Omental fat pad (tissue), 4 donors: Measurements from ENCODE around the gene GRHL3. TPM values are rescaled to one million over a fixed set of nuclear protein-coding genes. Genes with fewer than 3 reads are reported as not detected.
A peak's percentile ranks its signal among the peaks of the same experiment; 100 is the strongest.
"Not testable (repeated sequence)": the region's sequence is repeated elsewhere in the genome, so short reads cannot be mapped to it uniquely, and the experiment has no call there.

ENCODE experiments used
- ATAC-seq: fragments of 150-250 bp; one replicate; pipeline ENCODE4 v1.9.1; 2016; ENCODE audit warnings: mild to moderate bottlenecking, moderate library complexity; ENCODE audit not compliant: low FRiP score
- DNase-seq: peaks from one replicate; pipeline ENCODE4 v3.0.0-alpha.2; 2019; ENCODE audit warnings: low spot score
- total RNA-seq, 4 donors: library from RNA; depleted of rRNA; stranded (reverse); fragments of >200 nt; gene quantifications; one replicate each; pipeline ENCODE4 v1.1.0, GENCODE V29; 2016
- TF ChIP-seq, protein P1 (sequence below), 3 donors: fragments of 450-650 bp; IDR thresholded peaks; one replicate each; pipeline ENCODE4 v1.5.1; 2016 to 2017; ENCODE audit warnings: antibody characterized with exemption in 3 of 3, mild to moderate bottlenecking in 3 of 3, moderate library complexity in 2 of 3

The GRHL3 gene
- total RNA-seq = 1 to 10 TPM in 1 of 4 donors, under 1 TPM in 3; 0.44 to 3.3 (median 0.66) TPM

DNA sequence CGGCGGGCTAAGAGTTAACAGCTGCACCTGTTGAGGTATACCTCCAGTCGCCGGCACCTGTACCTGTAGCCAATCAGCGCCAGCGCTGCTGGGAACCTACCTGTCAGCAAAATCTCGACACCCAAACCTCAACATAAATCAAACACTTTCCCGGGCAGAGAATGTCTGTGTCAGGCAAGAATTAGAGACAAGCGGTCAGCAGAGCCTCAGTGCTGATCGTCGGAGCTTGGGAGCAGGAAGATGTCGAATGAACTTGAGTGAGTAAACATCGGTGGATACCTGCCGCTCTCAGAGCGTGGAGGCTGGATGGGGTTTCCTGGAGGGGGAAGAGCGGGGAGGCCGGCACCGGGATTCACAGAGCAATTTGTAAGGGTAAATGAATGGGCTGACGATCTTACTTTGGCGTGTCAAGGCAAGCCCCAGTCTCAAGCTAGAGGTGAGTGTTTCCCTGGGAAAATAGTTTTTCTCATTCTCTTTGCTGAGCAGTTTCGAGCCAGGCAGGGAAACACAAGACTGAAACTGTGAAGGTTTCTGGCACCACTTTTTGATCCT is at the start of gene GRHL3:
Gene GRHL3 (plus strand): TSS at position 46 of the 552 bp plus-strand sequence. CDS start 195 bp downstream, at position 241.
- TF ChIP-seq, protein P1, sequence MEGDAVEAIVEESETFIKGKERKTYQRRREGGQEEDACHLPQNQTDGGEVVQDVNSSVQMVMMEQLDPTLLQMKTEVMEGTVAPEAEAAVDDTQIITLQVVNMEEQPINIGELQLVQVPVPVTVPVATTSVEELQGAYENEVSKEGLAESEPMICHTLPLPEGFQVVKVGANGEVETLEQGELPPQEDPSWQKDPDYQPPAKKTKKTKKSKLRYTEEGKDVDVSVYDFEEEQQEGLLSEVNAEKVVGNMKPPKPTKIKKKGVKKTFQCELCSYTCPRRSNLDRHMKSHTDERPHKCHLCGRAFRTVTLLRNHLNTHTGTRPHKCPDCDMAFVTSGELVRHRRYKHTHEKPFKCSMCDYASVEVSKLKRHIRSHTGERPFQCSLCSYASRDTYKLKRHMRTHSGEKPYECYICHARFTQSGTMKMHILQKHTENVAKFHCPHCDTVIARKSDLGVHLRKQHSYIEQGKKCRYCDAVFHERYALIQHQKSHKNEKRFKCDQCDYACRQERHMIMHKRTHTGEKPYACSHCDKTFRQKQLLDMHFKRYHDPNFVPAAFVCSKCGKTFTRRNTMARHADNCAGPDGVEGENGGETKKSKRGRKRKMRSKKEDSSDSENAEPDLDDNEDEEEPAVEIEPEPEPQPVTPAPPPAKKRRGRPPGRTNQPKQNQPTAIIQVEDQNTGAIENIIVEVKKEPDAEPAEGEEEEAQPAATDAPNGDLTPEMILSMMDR (IDR thresholded peaks at IDR 0.05) = no peak
- ATAC-seq = peak; percentile 37
- DNase-seq = no peak

DNA sequence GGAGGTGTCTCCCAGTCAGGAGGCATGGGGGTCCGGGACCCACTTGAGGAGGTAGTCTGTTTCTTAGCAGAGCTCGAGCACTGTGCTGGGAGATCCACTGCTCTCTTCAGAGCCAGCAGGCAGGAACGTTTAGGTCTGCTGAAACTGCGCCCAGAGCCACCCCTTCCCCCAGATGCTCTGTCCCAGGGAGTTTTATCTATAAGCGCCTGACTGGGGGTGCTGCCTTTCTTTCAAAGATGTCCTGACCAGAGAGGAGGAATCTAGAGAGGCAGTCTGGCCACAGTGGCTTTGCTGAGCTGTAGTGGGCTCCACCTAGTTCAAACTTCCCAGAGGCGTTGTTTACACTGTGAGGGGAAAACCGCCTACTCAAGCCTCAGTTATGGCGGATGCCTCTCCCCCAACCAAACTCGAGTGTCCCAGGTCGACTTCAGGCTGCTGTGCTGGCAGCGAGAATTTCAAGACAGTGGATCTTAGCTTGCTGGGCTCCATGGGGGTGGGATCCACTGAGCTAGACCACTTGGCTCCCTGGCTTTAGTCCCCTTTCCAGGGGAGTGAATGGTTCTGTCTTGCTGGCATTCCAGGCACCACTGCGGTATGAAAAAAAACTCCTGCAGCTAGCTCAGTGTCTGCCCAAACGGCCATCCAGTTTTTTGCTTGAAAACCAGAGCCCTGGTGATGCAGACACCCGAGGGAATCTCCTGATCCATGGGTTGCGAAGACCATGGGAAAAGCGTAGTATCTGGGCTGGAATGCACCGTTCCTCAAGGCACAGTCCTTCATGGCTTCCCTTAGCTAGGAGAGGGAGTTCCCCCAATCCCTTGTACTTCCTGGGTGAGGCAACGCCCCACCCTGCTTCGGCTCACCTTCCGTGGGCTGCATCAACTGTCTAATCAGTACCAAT is 44.7 kb upstream of the GRHL3 start:
- not testable (repeated sequence) for DNase-seq, ATAC-seq

DNA sequence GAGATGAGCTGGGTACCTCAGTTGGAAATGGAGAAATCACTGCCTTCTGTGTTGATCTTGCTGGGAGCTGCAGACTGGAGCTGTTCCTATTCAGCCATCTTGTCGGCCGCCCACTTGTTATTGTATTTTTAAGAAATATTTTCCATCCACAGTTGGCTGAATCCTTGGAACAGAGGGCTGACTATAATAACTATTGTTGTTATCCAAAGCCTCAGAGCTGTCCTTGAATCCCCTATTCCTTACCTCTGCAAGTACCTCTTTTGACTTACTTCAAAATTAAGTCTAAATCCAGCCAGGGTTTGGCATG is 44.1 kb upstream of the GRHL3 start:
- ATAC-seq (no peak), DNase-seq (no peak)
- TF ChIP-seq, protein P1 (IDR thresholded peaks at IDR 0.05) = no peak

DNA sequence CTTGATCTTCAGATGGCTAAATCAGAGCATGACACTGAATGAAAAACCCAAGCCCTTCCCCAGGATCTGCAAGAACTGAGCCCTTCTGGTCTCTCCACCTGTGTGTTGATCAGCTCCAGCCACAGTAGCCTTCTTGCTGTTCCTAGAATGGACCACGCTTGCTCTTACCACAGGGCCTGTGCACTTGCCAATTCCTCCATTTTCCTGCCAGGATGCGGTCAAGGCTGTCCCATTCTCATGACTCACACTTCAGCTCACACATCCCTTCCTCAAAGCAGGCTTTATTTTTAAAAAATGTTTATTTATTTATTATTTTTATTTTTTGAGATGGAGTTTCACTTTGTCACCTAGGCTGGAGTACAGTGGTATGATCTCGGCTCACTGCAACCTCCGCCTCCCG is 43.6 kb upstream of the GRHL3 start:
- TF ChIP-seq, protein P1 (IDR thresholded peaks at IDR 0.05) = no peak
- DNase-seq = no peak
- no peak for ATAC-seq

DNA sequence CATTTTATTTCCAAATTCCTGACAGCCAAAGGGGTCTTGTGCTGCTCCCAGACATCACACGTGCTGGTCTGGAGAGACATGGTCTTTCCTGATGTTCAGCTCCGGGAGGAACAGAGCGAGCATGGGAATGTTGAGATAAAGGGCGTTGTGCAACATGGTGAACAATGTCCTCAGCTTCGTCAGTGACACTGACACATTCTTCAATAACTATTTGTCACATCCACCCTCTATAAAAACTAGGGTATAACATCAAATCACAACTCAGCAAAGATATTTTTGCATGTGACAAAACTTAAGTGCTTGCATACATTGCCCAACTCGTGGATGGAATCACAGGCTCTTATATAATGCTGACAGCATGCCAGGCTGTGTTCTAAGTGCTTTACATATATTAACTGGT is 42.4 kb upstream of the GRHL3 start:
- ATAC-seq (no peak), DNase-seq (no peak)
- TF ChIP-seq, protein P1 (IDR thresholded peaks at IDR 0.05) = no peak

DNA sequence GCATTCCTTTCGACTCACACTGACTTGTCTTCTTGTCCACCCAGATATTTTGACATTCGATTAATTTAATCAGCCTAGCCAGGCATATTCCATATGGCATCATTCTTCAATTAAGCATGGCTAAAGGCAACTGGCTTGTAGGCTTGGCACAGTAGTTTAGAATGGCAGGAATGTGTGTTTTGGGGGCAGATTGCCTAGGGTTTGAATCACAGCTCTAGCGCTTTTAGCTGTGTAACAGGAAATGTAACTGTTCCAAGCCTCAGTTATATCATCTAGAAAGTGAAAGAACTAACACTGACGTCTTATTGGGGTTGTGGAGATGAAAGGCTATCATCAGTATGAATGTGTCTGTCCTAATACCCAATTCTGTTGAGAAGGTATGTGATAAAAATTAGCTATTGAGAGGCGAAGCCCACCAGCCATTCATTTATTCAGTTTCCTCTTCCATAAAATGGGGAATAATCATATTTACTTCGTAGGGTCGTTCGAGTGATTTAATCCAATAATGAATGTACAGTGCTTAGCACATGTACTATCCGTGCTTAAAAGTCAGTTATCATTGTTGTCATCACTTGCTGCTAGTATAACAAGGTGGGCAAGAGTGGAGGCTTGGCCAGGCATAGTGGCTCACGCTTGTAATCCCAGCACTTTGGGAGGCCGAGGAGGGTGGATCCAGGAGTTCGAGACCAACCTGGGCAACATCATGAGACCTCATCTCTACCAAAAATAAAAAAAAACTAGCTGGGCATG is 41.6 kb upstream of the GRHL3 start:
- ATAC-seq (peak; percentile 70), DNase-seq (no peak)
- TF ChIP-seq, protein P1 (IDR thresholded peaks at IDR 0.05) = no peak

DNA sequence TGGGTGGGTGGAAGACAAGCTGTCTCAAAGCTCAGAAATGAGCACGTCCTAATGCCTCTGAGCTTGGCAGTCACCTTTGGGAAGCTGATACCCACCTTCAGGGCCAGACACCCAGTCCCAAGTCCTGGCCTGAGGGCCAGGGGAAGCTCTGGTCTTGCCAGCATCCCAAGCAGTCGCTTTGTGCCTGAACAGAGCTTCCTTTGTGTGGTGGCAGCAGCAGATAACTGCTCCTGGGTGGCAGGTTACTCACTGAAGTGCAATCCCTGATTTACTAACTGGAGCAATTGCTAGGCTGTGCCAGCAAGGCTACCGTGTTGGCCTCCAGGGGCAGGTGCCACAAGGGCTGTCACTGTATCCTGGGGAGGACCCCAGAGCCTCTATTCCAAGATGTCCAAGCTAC is 40.4 kb upstream of the GRHL3 start:
- TF ChIP-seq, protein P1 (IDR thresholded peaks at IDR 0.05) = no peak
- DNase-seq = no peak
- ATAC-seq = no peak
